Uterus (tissue), 2 donors: ENCODE results near the gene PDLIM4.

Experiments used
- CTCF ChIP-seq, 4 experiments: fragments of 200-600 bp in 2 of 4; fragments of 450-650 bp in 2 of 4; sonication (generic) in 2 of 4; IDR thresholded peaks; one replicate each; pipeline ENCODE4 v1.5.1; 2016 to 2019; ENCODE audit warnings: antibody characterized with exemption in 4 of 4, mild to moderate bottlenecking in 2 of 4, moderate library complexity in 1 of 4
- POLR2A ChIP-seq, 2 donors: fragments of 450-650 bp; IDR thresholded peaks; one replicate each; pipeline ENCODE4 v1.6.1; 2016; ENCODE audit warnings: antibody characterized with exemption in 2 of 2, mild to moderate bottlenecking in 1 of 2, moderate library complexity in 1 of 2

GRCh38 chr5:132238169-132238744 is 19.2 kb upstream of the PDLIM4 start:
- TF ChIP-seq POLR2A (IDR thresholded peaks at IDR 0.05) (no peak), CTCF (IDR thresholded peaks at IDR 0.05) (peak; percentile 76 to 90 (median 82))
